B cell (primary cell): Measurements from ENCODE around the gene ABLIM3. TPM values are rescaled to one million over a fixed set of nuclear protein-coding genes. Genes with fewer than 3 reads are reported as not detected.

Experiments
- ATAC-seq: fragments of 200-7000 bp; cut with Tn5 transposase; one replicate; pipeline ENCODE4 v1.10.0; 2021; ENCODE audit warnings: low read depth, mild to moderate bottlenecking, moderate number of reproducible peaks, moderate library complexity
- CTCF ChIA-PET: fragments of 350-600 bp; sonication (Branson Sonifier 250); formaldehyde crosslinking; loops from one replicate; lab custom pipeline; 2021; ENCODE audit warnings: antibody characterized with exemption, inconsistent platforms; lab: Charles Lee
- POLR2A ChIA-PET: fragments of 350-600 bp; sonication (Branson Sonifier 250); formaldehyde crosslinking; loops from one replicate; lab custom pipeline; 2021; ENCODE audit warnings: antibody characterized with exemption; lab: Charles Lee
- DNase-seq: peaks from one replicate; pipeline ENCODE4 v3.0.0; 2013
- H2AFZ ChIP-seq: 2 replicates; pipeline ENCODE4 v1.6.1; 2012; ENCODE audit warnings: mild to moderate bottlenecking, low read depth, low read length; ENCODE audit not compliant: insufficient read depth, poor library complexity, severe bottlenecking
- H3K27ac ChIP-seq, 2 donors: 1 replicate in 1 of 2; 2 replicates in 1 of 2; pipeline ENCODE4 v1.5.1; 2012 to 2013; ENCODE audit warnings: low read length in 2 of 2, mild to moderate bottlenecking in 2 of 2, moderate library complexity in 1 of 2
- H3K27me3 ChIP-seq, 4 experiments: fragments of 200-600 bp in 1 of 4; sonication (generic) in 1 of 4; replicated peaks in 1 of 4; 1 replicate in 2 of 4; 2 replicates in 2 of 4; pipeline versions ENCODE4 v1.6.1 to v1.7.0; 2013 to 2016; ENCODE audit warnings: low read length in 3 of 4, mild to moderate bottlenecking in 2 of 4, mixed read lengths in 1 of 4, moderate library complexity in 1 of 4; ENCODE audit not compliant: insufficient read depth in 4 of 4, control insufficient read depth in 3 of 4; ENCODE audit errors: control extremely low read depth in 1 of 4
- H3K36me3 ChIP-seq, 2 experiments: replicated peaks in 1 of 2; 1 replicate in 1 of 2; 2 replicates in 1 of 2; pipeline versions ENCODE4 v1.6.1 to v1.7.1; 2013; ENCODE audit warnings: low read length in 1 of 2; ENCODE audit not compliant: insufficient read depth in 2 of 2, control insufficient read depth in 1 of 2; ENCODE audit errors: control extremely low read depth in 1 of 2, extremely low read depth in 1 of 2
- H3K4me1 ChIP-seq, 2 donors: fragments of 200-600 bp in 1 of 2; sonication (generic) in 1 of 2; 1 replicate in 1 of 2; 2 replicates in 1 of 2; pipeline versions ENCODE4 v1.5.1 to v1.6.1; 2013 to 2017; ENCODE audit warnings: low read length in 2 of 2; ENCODE audit not compliant: control insufficient read depth in 2 of 2, insufficient read depth in 2 of 2
- H3K4me2 ChIP-seq: replicated peaks from 2 replicates; pipeline ENCODE3; 2012; ENCODE audit warnings: mild to moderate bottlenecking, low read depth, low read length; ENCODE audit not compliant: poor library complexity, severe bottlenecking
- H3K4me3 ChIP-seq, 5 experiments: fragments of 200-600 bp in 1 of 5; sonication (generic) in 1 of 5; 1 replicate in 3 of 5; 2 replicates in 2 of 5; pipeline versions ENCODE4 v1.5.1 to v1.7.0; 2011 to 2016; ENCODE audit warnings: low read length in 4 of 5, mild to moderate bottlenecking in 4 of 5, low read depth in 2 of 5, control low read depth in 1 of 5, moderate library complexity in 1 of 5; ENCODE audit not compliant: insufficient read depth in 1 of 5; ENCODE audit errors: control extremely low read depth in 1 of 5, extremely low read depth in 1 of 5
- H3K79me2 ChIP-seq: fragments of 200-600 bp; sonication (generic); one replicate; pipeline ENCODE4 v1.6.0; 2016; ENCODE audit warnings: low read length; ENCODE audit not compliant: control insufficient read depth, insufficient read depth
- H3K9ac ChIP-seq: fragments of 200-600 bp; sonication (generic); 2 replicates; pipeline ENCODE4 v1.6.1; 2017; ENCODE audit warnings: mild to moderate bottlenecking, low read length, moderate library complexity
- H3K9me3 ChIP-seq, 3 donors: one replicate each; pipeline versions ENCODE4 v1.6.1 to v1.7.1; 2013; ENCODE audit warnings: low read length in 2 of 3; ENCODE audit not compliant: control insufficient read depth in 2 of 3, insufficient read depth in 1 of 3; ENCODE audit errors: control extremely low read depth in 1 of 3
- H4K20me1 ChIP-seq: 2 replicates; pipeline ENCODE4 v1.6.0; 2012; ENCODE audit warnings: mild to moderate bottlenecking, low read length; ENCODE audit not compliant: insufficient read depth, control insufficient read depth, poor library complexity, severe bottlenecking
- H3K27ac Mint-ChIP-seq: one replicate; pipeline ENCODE4 v1.8.0; 2021; ENCODE audit warnings: mixed read lengths
- H3K27me3 Mint-ChIP-seq: one replicate; pipeline ENCODE4 v1.8.0; 2021; ENCODE audit warnings: mixed read lengths
- H3K4me1 Mint-ChIP-seq: one replicate; pipeline ENCODE4 v1.8.0; 2021; ENCODE audit warnings: mixed read lengths
- H3K4me3 Mint-ChIP-seq: one replicate; pipeline ENCODE4 v1.8.0; 2021; ENCODE audit warnings: mixed read lengths
- H3K9me3 Mint-ChIP-seq: one replicate; pipeline ENCODE4 v1.8.0; 2022; ENCODE audit warnings: mixed read lengths; ENCODE audit not compliant: insufficient read depth
- EZH2 ChIP-seq: IDR thresholded peaks from 2 replicates; pipeline ENCODE4 v1.6.1; 2012; ENCODE audit warnings: borderline replicate concordance, low read depth, mild to moderate bottlenecking, moderate library complexity, low read length; ENCODE audit not compliant: insufficient read depth, poor library complexity, severe bottlenecking
- WGBS: methylation state at CpG from one replicate; pipeline ENCODE4 v1.1.5; 2013; ENCODE audit warnings: missing lambda C conversion rate; ENCODE audit not compliant: insufficient coverage; 5-methylcytosine and 5-hydroxymethylcytosine counted together
- intact Hi-C: fragments of 100-400 bp; cut with micrococcal nuclease; formaldehyde crosslinking; loops from one replicate; pipeline ENCODE4 v1.10.0; 2022
- polyA plus RNA-seq: library from polyadenylated mRNA; depleted of rRNA; stranded (reverse); fragments of >200 nt; gene quantifications from 2 replicates; pipeline ENCODE4 v1.2.3, GENCODE V29; 2012
- total RNA-seq, 2 donors: library from RNA; stranded (reverse); fragments of 120-200 nt in 1 of 2; gene quantifications; 1 replicate in 1 of 2; 2 replicates in 1 of 2; pipeline versions ENCODE4 v1.2.3 to v1.2.4, GENCODE V29; 2013 to 2022
- TF ChIP-seq, protein P1 (sequence below): fragments of 200-600 bp; IDR thresholded peaks from one replicate; pipeline ENCODE4 v1.8.0; 2022; ENCODE audit warnings: antibody characterized with exemption, mild to moderate bottlenecking

The ABLIM3 gene
- total and polyA plus RNA-seq, 2 donors (not counting 1 experiment from before 2014, with no cell fraction given): not detected

DNA sequence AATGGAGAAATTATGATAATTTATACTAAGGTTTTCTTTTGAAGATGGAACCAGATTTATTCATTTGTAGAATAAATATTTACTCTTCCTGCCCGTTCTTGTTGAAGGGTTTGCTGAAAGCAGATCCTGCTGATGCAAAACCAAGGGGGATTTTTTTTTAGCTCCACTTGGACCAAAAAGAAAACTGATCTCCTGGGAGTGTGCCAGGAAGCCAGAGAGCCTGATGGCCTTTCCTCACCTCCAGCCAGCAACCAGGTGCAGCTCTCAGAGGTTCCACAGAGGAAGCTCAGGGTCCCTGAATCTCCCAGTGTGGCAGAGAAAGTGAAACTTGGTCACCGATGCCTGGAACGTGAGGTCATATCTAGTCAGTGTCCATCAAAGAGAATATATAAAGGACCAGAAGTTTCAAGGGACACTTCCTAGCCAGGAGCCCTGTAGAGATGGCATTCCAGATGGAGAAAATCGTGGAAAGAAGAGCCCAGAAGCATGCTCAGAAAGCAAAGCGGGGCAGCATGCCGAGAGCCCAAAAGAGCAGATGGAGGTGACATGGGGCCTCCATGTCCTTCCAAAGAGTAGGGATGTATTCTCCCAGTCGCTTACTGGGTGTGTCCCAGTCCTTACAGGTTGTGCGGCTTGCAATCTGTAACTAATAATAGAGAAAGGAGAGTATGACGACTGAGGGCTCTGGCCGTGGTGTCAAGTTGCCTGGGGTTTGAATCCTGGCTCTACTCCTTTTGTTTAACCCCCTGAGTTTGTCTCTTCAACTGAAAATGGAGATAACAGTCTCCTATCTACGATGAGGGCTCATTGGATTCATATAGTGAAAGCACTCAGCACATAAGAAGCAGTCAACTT is 142.6 kb downstream of the ABLIM3 start:
- H3K4me3 Mint-ChIP-seq: no peak overlapping the region
- Histone ChIP-seq H3K4me2 (no peak overlapping the region), H3K4me1 (no peaks in the 10 kb centered on the region), H3K9ac (no peak overlapping the region), H3K9me3 (peaks cover 0 to 3% (median 0%) of the 10 kb centered on the region in 3 donors), H3K79me2 (no peaks in the 10 kb centered on the region), H3K36me3 (no peaks in the 10 kb centered on the region), H4K20me1 (no peaks in the 10 kb centered on the region), H3K27ac (no peak overlapping the region), H3K27me3 (peaks cover 0 to 4% (median 2%) of the 10 kb centered on the region in 4 experiments), H2AFZ (no peak overlapping the region), H3K4me3 (no peak overlapping the region)
- no peak for ATAC-seq
- H3K27ac Mint-ChIP-seq: no peak overlapping the region
- ChIA-PET POLR2A (no interaction called here), CTCF (no interaction called here)
- no peak for TF ChIP-seq EZH2
- TF ChIP-seq, protein P1, sequence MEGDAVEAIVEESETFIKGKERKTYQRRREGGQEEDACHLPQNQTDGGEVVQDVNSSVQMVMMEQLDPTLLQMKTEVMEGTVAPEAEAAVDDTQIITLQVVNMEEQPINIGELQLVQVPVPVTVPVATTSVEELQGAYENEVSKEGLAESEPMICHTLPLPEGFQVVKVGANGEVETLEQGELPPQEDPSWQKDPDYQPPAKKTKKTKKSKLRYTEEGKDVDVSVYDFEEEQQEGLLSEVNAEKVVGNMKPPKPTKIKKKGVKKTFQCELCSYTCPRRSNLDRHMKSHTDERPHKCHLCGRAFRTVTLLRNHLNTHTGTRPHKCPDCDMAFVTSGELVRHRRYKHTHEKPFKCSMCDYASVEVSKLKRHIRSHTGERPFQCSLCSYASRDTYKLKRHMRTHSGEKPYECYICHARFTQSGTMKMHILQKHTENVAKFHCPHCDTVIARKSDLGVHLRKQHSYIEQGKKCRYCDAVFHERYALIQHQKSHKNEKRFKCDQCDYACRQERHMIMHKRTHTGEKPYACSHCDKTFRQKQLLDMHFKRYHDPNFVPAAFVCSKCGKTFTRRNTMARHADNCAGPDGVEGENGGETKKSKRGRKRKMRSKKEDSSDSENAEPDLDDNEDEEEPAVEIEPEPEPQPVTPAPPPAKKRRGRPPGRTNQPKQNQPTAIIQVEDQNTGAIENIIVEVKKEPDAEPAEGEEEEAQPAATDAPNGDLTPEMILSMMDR: no peak
- H3K9me3 Mint-ChIP-seq: no peaks in the 10 kb centered on the region
- intact Hi-C loops: no loop called here
- peaks cover 17% of the 10 kb centered on the region for H3K27me3 Mint-ChIP-seq
- no peak for DNase-seq
- WGBS: 78% methylated on average over 6 of the region's 11 CpGs
- H3K4me1 Mint-ChIP-seq: no peaks in the 10 kb centered on the region

DNA sequence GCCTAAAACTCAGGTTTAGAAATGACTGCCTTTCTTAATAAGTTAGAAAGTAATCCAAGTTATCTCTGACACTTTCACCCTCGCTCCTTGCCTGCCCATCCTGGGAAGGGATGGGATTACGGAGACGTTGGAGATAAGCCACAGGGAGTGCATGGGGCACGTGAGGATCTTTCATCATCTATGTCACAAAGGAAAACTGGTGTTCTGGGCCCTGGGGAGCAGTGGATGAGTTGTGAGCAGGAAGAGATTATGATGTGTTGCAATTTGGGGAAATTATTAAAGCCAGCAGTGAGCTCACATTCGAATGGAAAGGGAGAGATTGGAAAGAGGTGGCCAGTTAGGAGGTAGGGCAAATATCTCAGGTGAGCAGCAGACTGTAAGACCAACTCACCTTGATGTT is 143.2 kb downstream of the ABLIM3 start:
- ChIA-PET POLR2A (no interaction called here), CTCF (no interaction called here)
- H3K27me3 ChIP-seq: peaks cover 0 to 4% (median 2%) of the 10 kb centered on the region in 4 experiments
- no peak overlapping the region for H3K4me3 ChIP-seq
- H3K36me3 ChIP-seq: no peaks in the 10 kb centered on the region
- peaks cover 12% of the 10 kb centered on the region for H3K27me3 Mint-ChIP-seq
- WGBS: 74% methylated on average over 4 of the region's 5 CpGs
- H3K79me2 ChIP-seq: no peaks in the 10 kb centered on the region
- peaks cover 0 to 3% (median 0%) of the 10 kb centered on the region in 3 donors for H3K9me3 ChIP-seq
- H3K9me3 Mint-ChIP-seq: no peaks in the 10 kb centered on the region
- H3K9ac ChIP-seq: no peak overlapping the region
- TF ChIP-seq, protein P1: no peak
- TF ChIP-seq EZH2: no peak
- H3K4me2 ChIP-seq: no peak overlapping the region
- no peak overlapping the region for H3K4me3 Mint-ChIP-seq
- H3K27ac Mint-ChIP-seq: no peak overlapping the region
- no peak overlapping the region for H3K27ac ChIP-seq
- H4K20me1 ChIP-seq: no peaks in the 10 kb centered on the region
- DNase-seq (no peak), ATAC-seq (no peak)
- intact Hi-C loops: no loop called here
- no peaks in the 10 kb centered on the region for H3K4me1 Mint-ChIP-seq
- no peak overlapping the region for H2AFZ ChIP-seq
- H3K4me1 ChIP-seq: no peaks in the 10 kb centered on the region
